HCT116 (cell line): Measurements from ENCODE around the gene GRIN3A. TPM values are rescaled to one million over a fixed set of nuclear protein-coding genes. Genes with fewer than 3 reads are reported as not detected.
A peak's percentile ranks its signal among the peaks of the same experiment; 100 is the strongest.

Experiments used
- ATAC-seq: fragments of 200-7000 bp; cut with Tn5 transposase; 2 replicates; pipeline ENCODE4 v1.9.1; 2020; ENCODE audit warnings: mild to moderate bottlenecking, moderate library complexity
- BruUV-seq: library from RNA; stranded (reverse); fragments of 400-500 nt; replicated peaks from 2 replicates; lab custom pipeline; 2021; lab: Mats Ljungman, UMichigan
- CTCF ChIA-PET: fragments of 300-600 bp; sonication (Branson Sonifier 250); formaldehyde crosslinking; loops from one replicate; lab custom pipeline; 2021; ENCODE audit warnings: antibody characterized with exemption; lab: Charles Lee
- POLR2A ChIA-PET: fragments of 300-600, 350-600 bp; sonication (Branson Sonifier 250); formaldehyde crosslinking; loops from one replicate; lab custom pipeline; 2021; ENCODE audit warnings: antibody characterized with exemption; lab: Charles Lee
- RAD21 ChIA-PET, 2 experiments: fragments of 300-600 bp; sonication (Branson Sonifier 250); formaldehyde crosslinking; loops; one replicate each; lab custom pipeline; 2023; ENCODE audit warnings: low total read pairs in 2 of 2; ENCODE audit not compliant: uncharacterized antibody in 2 of 2, unreplicated experiment in 2 of 2, low non-redundant PET in 1 of 2; lab: Charles Lee
- DNase-seq: peaks from one replicate; pipeline ENCODE4 v3.0.0-alpha.2; 2010; ENCODE audit warnings: low read depth, low spot score
- H2AFZ ChIP-seq: fragments of 200-600 bp; shearing (Covaris generic), sonication (generic); 2 replicates; pipeline ENCODE4 v1.6.1; 2017; ENCODE audit warnings: low read depth, mixed run types, mixed read lengths, antibody characterized with exemption, low read length; ENCODE audit not compliant: poor library complexity, severe bottlenecking
- H3K27ac ChIP-seq: 2 replicates; pipeline ENCODE4 v1.5.1; 2012; ENCODE audit warnings: low read depth, low read length
- H3K27me3 ChIP-seq: fragments of 200-600 bp; sonication (generic); 2 replicates; pipeline ENCODE4 v1.6.1; 2016; ENCODE audit warnings: mixed run types, low read length, mixed read lengths; ENCODE audit not compliant: insufficient read depth
- H3K36me3 ChIP-seq, 2 experiments: fragments of 200-500 bp in 1 of 2; fragments of 200-600 bp in 1 of 2; sonication (Bioruptor generic) in 1 of 2; sonication (generic) in 1 of 2; 2 replicates each; pipeline versions ENCODE4 v1.5.1 to v1.6.1; 2014 to 2016; ENCODE audit warnings: low read length in 2 of 2, inconsistent platforms in 1 of 2, mixed read lengths in 1 of 2, mixed run types in 1 of 2; ENCODE audit not compliant: insufficient read depth in 2 of 2, control insufficient read depth in 1 of 2
- H3K4me1 ChIP-seq, 2 experiments: fragments of 200-600 bp in 1 of 2; sonication (generic) in 1 of 2; 2 replicates each; pipeline versions ENCODE4 v1.5.1 to v1.6.1; 2012 to 2017; ENCODE audit warnings: low read length in 2 of 2, inconsistent platforms in 1 of 2, mild to moderate bottlenecking in 1 of 2, mixed read lengths in 1 of 2, mixed run types in 1 of 2, moderate library complexity in 1 of 2; ENCODE audit not compliant: insufficient read depth in 2 of 2, control insufficient read depth in 1 of 2
- H3K4me2 ChIP-seq: fragments of 200-600 bp; sonication (generic); 2 replicates; pipeline ENCODE4 v1.6.1; 2017; ENCODE audit warnings: mixed run types, low read length, mixed read lengths
- H3K4me3 ChIP-seq, 2 experiments: fragments of 200-600 bp in 1 of 2; sonication (generic) in 1 of 2; replicated peaks in 1 of 2; 2 replicates each; pipeline ENCODE4 v1.5.1; 2011 to 2016; ENCODE audit warnings: low read length in 2 of 2, control low read depth in 1 of 2, low read depth in 1 of 2, mild to moderate bottlenecking in 1 of 2, mixed read lengths in 1 of 2, mixed run types in 1 of 2
- H3K79me2 ChIP-seq: fragments of 200-600 bp; sonication (generic); 2 replicates; pipeline ENCODE4 v1.6.1; 2017; ENCODE audit warnings: mild to moderate bottlenecking, mixed run types, low read length, moderate library complexity, mixed read lengths; ENCODE audit not compliant: insufficient read depth
- H3K9ac ChIP-seq: fragments of 200-600 bp; sonication (generic); 2 replicates; pipeline ENCODE4 v1.6.1; 2016; ENCODE audit warnings: low read length, mixed read lengths
- H3K9me2 ChIP-seq: fragments of 200-600 bp; sonication (generic), shearing (Covaris generic); 2 replicates; pipeline ENCODE4 v1.6.1; 2017; ENCODE audit warnings: mixed run types, mild to moderate bottlenecking, moderate library complexity; ENCODE audit not compliant: insufficient read depth
- H3K9me3 ChIP-seq, 2 experiments: fragments of 200-500 bp in 1 of 2; fragments of 200-600 bp in 1 of 2; sonication (Bioruptor generic) in 1 of 2; sonication (generic) in 1 of 2; 2 replicates each; pipeline ENCODE4 v1.6.1; 2014 to 2017; ENCODE audit warnings: low read length in 2 of 2, mixed read lengths in 2 of 2, inconsistent platforms in 1 of 2, low read depth in 1 of 2, mild to moderate bottlenecking in 1 of 2, mixed run types in 1 of 2, moderate library complexity in 1 of 2; ENCODE audit not compliant: control insufficient read depth in 1 of 2, insufficient read depth in 1 of 2
- H4K20me1 ChIP-seq: fragments of 200-600 bp; sonication (generic), shearing (Covaris generic); 2 replicates; pipeline ENCODE4 v1.6.1; 2017; ENCODE audit warnings: mixed run types, mild to moderate bottlenecking, moderate library complexity; ENCODE audit not compliant: insufficient read depth
- ZFX ChIP-seq: fragments of 450-650 bp; IDR thresholded peaks from 2 replicates; pipeline ENCODE4 v1.6.1; 2017
- intact Hi-C: fragments of 100-400 bp; cut with micrococcal nuclease; formaldehyde crosslinking; loops from 2 replicates; pipeline ENCODE4 v1.10.0; 2022
- total RNA-seq: library from RNA; stranded (reverse); gene quantifications from one replicate; pipeline ENCODE4 v1.2.1, GENCODE V29; 2021; ENCODE audit not compliant: unreplicated experiment
- TF ChIP-seq, protein P1 (sequence below): IDR thresholded peaks from 2 replicates; pipeline ENCODE4 v1.6.1; 2012; ENCODE audit warnings: low read depth
- TF ChIP-seq, protein P2 (sequence below), 3 experiments: fragments of 200-600 bp in 1 of 3; sonication (generic) in 1 of 3; IDR thresholded peaks in 2 of 3; conservative IDR thresholded peaks in 1 of 3; 2 replicates each; pipeline ENCODE4 v1.5.1; 2012 to 2017; ENCODE audit warnings: low read depth in 2 of 3, low read length in 2 of 3, antibody characterized with exemption in 1 of 3, borderline replicate concordance in 1 of 3, control low read depth in 1 of 3, mild to moderate bottlenecking in 1 of 3, mixed read lengths in 1 of 3, mixed run types in 1 of 3, moderate library complexity in 1 of 3; ENCODE audit not compliant: insufficient read depth in 1 of 3

GRIN3A gene
- total RNA-seq, 1 experiment from 2014 or later, result not detected

DNA sequence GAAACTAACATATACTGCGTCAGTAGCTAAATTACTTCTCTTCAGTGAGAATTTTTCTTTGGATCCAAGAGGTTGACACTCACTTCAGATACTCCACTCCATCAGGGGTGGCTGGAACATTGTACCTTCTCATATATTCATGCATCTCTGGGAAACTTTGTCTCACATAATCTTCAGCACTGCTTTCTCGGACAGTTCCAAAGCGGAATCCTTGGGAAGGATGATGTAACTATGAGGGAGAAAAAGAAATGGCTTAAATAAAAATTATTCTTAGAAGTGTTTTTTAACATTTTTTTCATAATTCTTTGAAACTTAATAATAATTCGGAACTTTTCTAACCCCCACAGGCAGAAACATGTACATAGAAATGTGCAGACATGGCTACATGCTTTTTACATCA, 110.3 kb downstream of the GRIN3A start:
- ATAC-seq (no peak), DNase-seq (no peak)
- no peaks in the 10 kb centered on the region for H3K4me1 ChIP-seq
- H3K4me2 ChIP-seq, result no peak overlapping the region
- H3K9me3 ChIP-seq, result no peaks in the 10 kb centered on the region
- H3K27ac ChIP-seq, result no peak overlapping the region
- intact Hi-C loops, result no loop called here
- no TSS peak for BruUV-seq
- no peak overlapping the region for H3K4me3 ChIP-seq
- H3K36me3 ChIP-seq, result no peaks in the 10 kb centered on the region
- ChIA-PET POLR2A (no interaction called here), CTCF (no interaction called here)
- no peak overlapping the region for H3K9ac ChIP-seq
- H3K9me2 ChIP-seq, result no peaks in the 10 kb centered on the region
- H3K79me2 ChIP-seq, result no peaks in the 10 kb centered on the region
- H4K20me1 ChIP-seq, result no peaks in the 10 kb centered on the region
- no peak overlapping the region for H2AFZ ChIP-seq
- TF ChIP-seq, protein P1, sequence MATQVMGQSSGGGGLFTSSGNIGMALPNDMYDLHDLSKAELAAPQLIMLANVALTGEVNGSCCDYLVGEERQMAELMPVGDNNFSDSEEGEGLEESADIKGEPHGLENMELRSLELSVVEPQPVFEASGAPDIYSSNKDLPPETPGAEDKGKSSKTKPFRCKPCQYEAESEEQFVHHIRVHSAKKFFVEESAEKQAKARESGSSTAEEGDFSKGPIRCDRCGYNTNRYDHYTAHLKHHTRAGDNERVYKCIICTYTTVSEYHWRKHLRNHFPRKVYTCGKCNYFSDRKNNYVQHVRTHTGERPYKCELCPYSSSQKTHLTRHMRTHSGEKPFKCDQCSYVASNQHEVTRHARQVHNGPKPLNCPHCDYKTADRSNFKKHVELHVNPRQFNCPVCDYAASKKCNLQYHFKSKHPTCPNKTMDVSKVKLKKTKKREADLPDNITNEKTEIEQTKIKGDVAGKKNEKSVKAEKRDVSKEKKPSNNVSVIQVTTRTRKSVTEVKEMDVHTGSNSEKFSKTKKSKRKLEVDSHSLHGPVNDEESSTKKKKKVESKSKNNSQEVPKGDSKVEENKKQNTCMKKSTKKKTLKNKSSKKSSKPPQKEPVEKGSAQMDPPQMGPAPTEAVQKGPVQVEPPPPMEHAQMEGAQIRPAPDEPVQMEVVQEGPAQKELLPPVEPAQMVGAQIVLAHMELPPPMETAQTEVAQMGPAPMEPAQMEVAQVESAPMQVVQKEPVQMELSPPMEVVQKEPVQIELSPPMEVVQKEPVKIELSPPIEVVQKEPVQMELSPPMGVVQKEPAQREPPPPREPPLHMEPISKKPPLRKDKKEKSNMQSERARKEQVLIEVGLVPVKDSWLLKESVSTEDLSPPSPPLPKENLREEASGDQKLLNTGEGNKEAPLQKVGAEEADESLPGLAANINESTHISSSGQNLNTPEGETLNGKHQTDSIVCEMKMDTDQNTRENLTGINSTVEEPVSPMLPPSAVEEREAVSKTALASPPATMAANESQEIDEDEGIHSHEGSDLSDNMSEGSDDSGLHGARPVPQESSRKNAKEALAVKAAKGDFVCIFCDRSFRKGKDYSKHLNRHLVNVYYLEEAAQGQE, result peak; percentile 66
- no peak for TF ChIP-seq ZFX
- TF ChIP-seq, protein P2, sequence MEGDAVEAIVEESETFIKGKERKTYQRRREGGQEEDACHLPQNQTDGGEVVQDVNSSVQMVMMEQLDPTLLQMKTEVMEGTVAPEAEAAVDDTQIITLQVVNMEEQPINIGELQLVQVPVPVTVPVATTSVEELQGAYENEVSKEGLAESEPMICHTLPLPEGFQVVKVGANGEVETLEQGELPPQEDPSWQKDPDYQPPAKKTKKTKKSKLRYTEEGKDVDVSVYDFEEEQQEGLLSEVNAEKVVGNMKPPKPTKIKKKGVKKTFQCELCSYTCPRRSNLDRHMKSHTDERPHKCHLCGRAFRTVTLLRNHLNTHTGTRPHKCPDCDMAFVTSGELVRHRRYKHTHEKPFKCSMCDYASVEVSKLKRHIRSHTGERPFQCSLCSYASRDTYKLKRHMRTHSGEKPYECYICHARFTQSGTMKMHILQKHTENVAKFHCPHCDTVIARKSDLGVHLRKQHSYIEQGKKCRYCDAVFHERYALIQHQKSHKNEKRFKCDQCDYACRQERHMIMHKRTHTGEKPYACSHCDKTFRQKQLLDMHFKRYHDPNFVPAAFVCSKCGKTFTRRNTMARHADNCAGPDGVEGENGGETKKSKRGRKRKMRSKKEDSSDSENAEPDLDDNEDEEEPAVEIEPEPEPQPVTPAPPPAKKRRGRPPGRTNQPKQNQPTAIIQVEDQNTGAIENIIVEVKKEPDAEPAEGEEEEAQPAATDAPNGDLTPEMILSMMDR (IDR thresholded peaks at IDR 0.05 in 2 of 3, conservative IDR thresholded peaks at IDR 0.05 in 1 of 3; ENCODE audit: borderline replicate concordance in 1 of 3, insufficient read depth in 1 of 3, low read depth in 2 of 3, low read length in 2 of 3), result no peak
- TF ChIP-seq, all 23 proteins: peak for 1
- RAD21 ChIA-PET, result no interaction called here
- H3K27me3 ChIP-seq, result peaks cover under 1% of the 10 kb centered on the region; the same call in 1 of the 2 replicates
